Measurements from ENCODE around the gene TRMU.

DNA sequence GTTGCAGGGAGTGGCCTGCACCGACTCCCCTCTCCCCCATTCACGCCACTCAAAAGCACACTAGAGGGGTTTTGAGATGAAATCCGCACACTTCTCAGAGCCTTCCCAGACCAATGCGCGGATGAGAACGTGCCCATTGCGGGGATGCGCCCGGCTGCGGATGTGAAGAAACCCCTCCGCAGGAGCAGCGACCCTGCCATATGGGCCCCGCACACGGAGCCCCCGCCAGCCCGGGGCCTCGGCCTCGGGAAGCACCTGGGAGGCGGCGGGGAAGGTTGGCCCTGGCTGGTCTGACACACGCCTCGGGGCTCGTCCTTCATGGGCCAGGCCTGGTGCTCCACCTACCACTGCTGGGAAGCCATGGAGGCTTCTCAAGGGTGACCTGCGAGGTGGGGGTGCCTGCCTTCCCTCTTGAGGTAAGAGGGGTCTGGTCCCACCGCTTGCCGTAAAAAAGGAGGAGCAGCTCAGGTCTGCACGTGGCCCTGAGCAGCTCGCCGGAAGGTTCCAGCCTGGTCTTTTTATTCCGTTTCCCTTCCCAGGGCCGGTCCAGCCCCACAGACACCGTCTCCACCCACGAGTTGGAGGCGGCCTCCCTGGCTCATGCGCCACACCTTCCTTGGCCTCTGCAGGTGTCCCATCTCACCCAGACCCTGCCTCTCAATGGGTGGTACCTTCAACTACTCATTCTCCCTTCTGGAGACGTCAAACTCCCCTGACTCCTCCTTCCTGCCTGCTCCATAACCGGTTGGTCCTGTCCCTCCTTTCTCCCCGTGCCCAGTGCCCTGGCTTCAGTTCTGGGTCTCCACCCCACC lies 39.4 kb downstream of the TRMU start:
- TF ChIP-seq CHD1 (IDR thresholded peaks at IDR 0.05; ENCODE audit: low read depth, low read length) (no peak), SIN3A (conservative IDR thresholded peaks at IDR 0.05 in 1 of 2, IDR thresholded peaks at IDR 0.05 in 1 of 2; ENCODE audit: low read depth in 1 of 2, low read length in 2 of 2) (no peak), GABPA (IDR thresholded peaks at IDR 0.05; ENCODE audit: borderline replicate concordance, insufficient read depth, low read length) (no peak), CREB1 (IDR thresholded peaks at IDR 0.05) (no peak), EGR1 (IDR thresholded peaks at IDR 0.05; ENCODE audit: borderline replicate concordance, low read depth, low read length) (no peak), TAF1 (IDR thresholded peaks at IDR 0.05; ENCODE audit: low read depth, low read length) (no peak)
- TF ChIP-seq, protein P1, sequence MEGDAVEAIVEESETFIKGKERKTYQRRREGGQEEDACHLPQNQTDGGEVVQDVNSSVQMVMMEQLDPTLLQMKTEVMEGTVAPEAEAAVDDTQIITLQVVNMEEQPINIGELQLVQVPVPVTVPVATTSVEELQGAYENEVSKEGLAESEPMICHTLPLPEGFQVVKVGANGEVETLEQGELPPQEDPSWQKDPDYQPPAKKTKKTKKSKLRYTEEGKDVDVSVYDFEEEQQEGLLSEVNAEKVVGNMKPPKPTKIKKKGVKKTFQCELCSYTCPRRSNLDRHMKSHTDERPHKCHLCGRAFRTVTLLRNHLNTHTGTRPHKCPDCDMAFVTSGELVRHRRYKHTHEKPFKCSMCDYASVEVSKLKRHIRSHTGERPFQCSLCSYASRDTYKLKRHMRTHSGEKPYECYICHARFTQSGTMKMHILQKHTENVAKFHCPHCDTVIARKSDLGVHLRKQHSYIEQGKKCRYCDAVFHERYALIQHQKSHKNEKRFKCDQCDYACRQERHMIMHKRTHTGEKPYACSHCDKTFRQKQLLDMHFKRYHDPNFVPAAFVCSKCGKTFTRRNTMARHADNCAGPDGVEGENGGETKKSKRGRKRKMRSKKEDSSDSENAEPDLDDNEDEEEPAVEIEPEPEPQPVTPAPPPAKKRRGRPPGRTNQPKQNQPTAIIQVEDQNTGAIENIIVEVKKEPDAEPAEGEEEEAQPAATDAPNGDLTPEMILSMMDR (IDR thresholded peaks at IDR 0.05; ENCODE audit: control extremely low read depth in 1 of 3, insufficient read depth in 1 of 3, low read depth in 1 of 3, low read length in 3 of 3): no peak
